K562 (cell line): ENCODE results near the gene TXNRD2. TPM values are rescaled to one million over a fixed set of nuclear protein-coding genes. Genes with fewer than 3 reads are reported as not detected.

ENCODE experiments used
- ATAC-seq: fragments of 200-7000 bp; cut with Tn5 transposase; 3 replicates; pipeline ENCODE4 v1.9.1; 2020; ENCODE audit warnings: moderate library complexity
- BruUV-seq: library from RNA; stranded (reverse); fragments of 400-500 nt; replicated peaks from 2 replicates; lab custom pipeline; 2021; lab: Mats Ljungman, UMichigan
- CTCF ChIA-PET: fragments of 300-600 bp; formaldehyde crosslinking; extraction: SDS; loops from one replicate; lab custom pipeline; 2021; ENCODE audit warnings: low intra/inter-chr PET ratio; lab: Yijun Ruan, JAX
- POLR2A ChIA-PET: fragments of 300-600, 350-650 bp; sonication (Branson Sonifier 250); formaldehyde crosslinking; extraction: SDS; loops from one replicate; lab custom pipeline; 2021; ENCODE audit warnings: antibody characterized with exemption, inconsistent platforms; lab: Yijun Ruan, JAX
- DNase-seq, 4 experiments: peaks; one replicate each; pipeline versions ENCODE4 v3.0.0 to v3.0.0-alpha.2; 2011 to 2018; ENCODE audit warnings: low spot score in 3 of 4, mixed read lengths in 3 of 4; ENCODE audit errors: extremely low read depth in 1 of 4
- FAIRE-seq: peaks from 2 replicates; lab custom pipeline; 2011; peaks lifted over from hg19 to GRCh38; lab: Jason Lieb, UNC
- H2AFZ ChIP-seq: 2 replicates; pipeline ENCODE4 v1.6.0; 2011; ENCODE audit warnings: low read depth, low read length, control low read depth, inconsistent platforms
- H3K27ac ChIP-seq: fragments of 200-600 bp; 3 replicates; pipeline ENCODE4 v1.8.0; 2011; ENCODE audit warnings: low read depth, mild to moderate bottlenecking, control low read depth, inconsistent platforms, low read length, moderate library complexity, mixed read lengths; ENCODE audit errors: extremely low read depth
- H3K27me3 ChIP-seq, 2 experiments: fragments of 300-600 bp in 1 of 2; 2 replicates in 1 of 2; 3 replicates in 1 of 2; pipeline versions ENCODE4 v1.6.0 to v1.8.0; 2011; ENCODE audit warnings: inconsistent platforms in 2 of 2, low read length in 2 of 2, mild to moderate bottlenecking in 1 of 2, mixed read lengths in 1 of 2, moderate library complexity in 1 of 2; ENCODE audit not compliant: control insufficient read depth in 2 of 2, insufficient read depth in 2 of 2
- H3K36me3 ChIP-seq: fragments of 300-600 bp; 3 replicates; pipeline ENCODE4 v1.8.0; 2011; ENCODE audit warnings: mild to moderate bottlenecking, low read length, inconsistent platforms; ENCODE audit not compliant: control insufficient read depth, insufficient read depth
- H3K4me1 ChIP-seq, 2 experiments: fragments of 200-600 bp in 1 of 2; replicated peaks in 1 of 2; 2 replicates in 1 of 2; 3 replicates in 1 of 2; pipeline versions ENCODE4 v1.5.1 to v1.8.0; 2011; ENCODE audit warnings: inconsistent platforms in 2 of 2, low read length in 2 of 2, mild to moderate bottlenecking in 1 of 2, mixed read lengths in 1 of 2, moderate library complexity in 1 of 2; ENCODE audit not compliant: control insufficient read depth in 2 of 2, insufficient read depth in 2 of 2
- H3K4me2 ChIP-seq: 2 replicates; pipeline ENCODE4 v1.6.1; 2011; ENCODE audit warnings: low read length, control low read depth, inconsistent platforms, mixed read lengths; ENCODE audit not compliant: insufficient read depth
- H3K4me3 ChIP-seq: fragments of 200-600 bp; sonication (generic), shearing (Covaris generic); 2 replicates; pipeline ENCODE4 v1.5.1; 2016; ENCODE audit warnings: control low read depth, inconsistent platforms
- H3K79me2 ChIP-seq: fragments of 200-600 bp; 3 replicates; pipeline ENCODE4 v1.8.0; 2011; ENCODE audit warnings: low read length, inconsistent platforms; ENCODE audit not compliant: control insufficient read depth, insufficient read depth
- H3K9ac ChIP-seq, 2 experiments: 2 replicates each; pipeline versions ENCODE4 v1.6.0 to v1.6.1; 2011; ENCODE audit warnings: low read depth in 2 of 2, low read length in 2 of 2, control low read depth in 1 of 2, inconsistent platforms in 1 of 2, mild to moderate bottlenecking in 1 of 2, mixed read lengths in 1 of 2; ENCODE audit not compliant: insufficient read depth in 1 of 2
- H3K9me1 ChIP-seq: one replicate; pipeline ENCODE4 v1.6.0; 2011; ENCODE audit warnings: inconsistent platforms, mild to moderate bottlenecking, low read length, moderate library complexity; ENCODE audit not compliant: control insufficient read depth, insufficient read depth
- H3K9me3 ChIP-seq: replicated peaks from 2 replicates; pipeline ENCODE4 v1.5.1; 2011; ENCODE audit warnings: low read depth, low read length, inconsistent platforms; ENCODE audit not compliant: control insufficient read depth, insufficient read depth
- H4K20me1 ChIP-seq: replicated peaks from 2 replicates; pipeline ENCODE4 v1.6.1; 2011; ENCODE audit warnings: low read length, inconsistent platforms, mixed read lengths; ENCODE audit not compliant: control insufficient read depth, insufficient read depth
- CHD4 ChIP-seq: fragments of 200-600 bp; sonication (generic); IDR thresholded peaks from 3 replicates; pipeline ENCODE4 v1.6.1; 2012; ENCODE audit warnings: low read depth, mild to moderate bottlenecking, mixed read lengths, low read length, inconsistent platforms; ENCODE audit not compliant: insufficient read depth, insufficient replicate concordance, poor library complexity, severe bottlenecking
- ETS1 ChIP-seq: conservative IDR thresholded peaks from 2 replicates; pipeline ENCODE4 v1.6.1; 2011; ENCODE audit warnings: low read depth, mild to moderate bottlenecking, low read length; ENCODE audit not compliant: control insufficient read depth
- HLTF ChIP-seq: fragments of 450-650 bp; IDR thresholded peaks from 2 replicates; pipeline ENCODE4 v1.6.1; 2016
- HMGXB4 ChIP-seq: sonication (generic); formaldehyde crosslinking; IDR thresholded peaks from 2 replicates; pipeline ENCODE4 v1.8.1; 2023; ENCODE audit warnings: mild to moderate bottlenecking, missing genetic modification reagents
- MLX ChIP-seq, 2 experiments: fragments of 450-650 bp in 1 of 2; sonication (generic) in 1 of 2; formaldehyde crosslinking; conservative IDR thresholded peaks; 2 replicates each; pipeline versions ENCODE4 v1.4.0 to v1.8.1; 2020 to 2022; ENCODE audit warnings: mild to moderate bottlenecking in 1 of 2, missing genetic modification reagents in 1 of 2
- MYC ChIP-seq, 2 experiments: fragments of 250-450 bp in 1 of 2; sonication (Bioruptor Pico) in 1 of 2; IDR thresholded peaks; 2 replicates each; pipeline versions ENCODE4 v1.5.1 to v1.6.1; 2012 to 2021; ENCODE audit warnings: low read depth in 2 of 2, borderline replicate concordance in 1 of 2, improper control_type of control experiment in 1 of 2, low read length in 1 of 2, mild to moderate bottlenecking in 1 of 2, moderate library complexity in 1 of 2
- NFIC ChIP-seq: fragments of 450-650 bp; IDR thresholded peaks from 2 replicates; pipeline ENCODE4 v1.6.1; 2017; ENCODE audit warnings: mild to moderate bottlenecking, inconsistent platforms
- POLR2G ChIP-seq: fragments of 200-400 bp; formaldehyde crosslinking; IDR thresholded peaks from 2 replicates; pipeline ENCODE4 v1.6.1; 2017; ENCODE audit warnings: low read depth, mild to moderate bottlenecking, antibody characterized with exemption, low read length, moderate library complexity
- PRDM10 ChIP-seq: fragments of 450-650 bp; IDR thresholded peaks from 2 replicates; pipeline ENCODE4 v1.6.1; 2018; ENCODE audit not compliant: partially characterized antibody
- ZNF3 ChIP-seq: fragments of 250-450 bp; sonication (Bioruptor Pico); IDR thresholded peaks from 2 replicates; pipeline ENCODE4 v1.5.0; 2021; ENCODE audit warnings: mild to moderate bottlenecking, moderate library complexity
- ZNF57 ChIP-seq: fragments of 450-650 bp; formaldehyde crosslinking; IDR thresholded peaks from 2 replicates; pipeline ENCODE4 v1.4.0; 2020; ENCODE audit warnings: mild to moderate bottlenecking, moderate library complexity
- WGBS: fragments of 100-300 bp; shearing (Covaris generic); methylation state at CpG from one replicate; pipeline ENCODE4 v1.1.6; 2016; ENCODE audit warnings: low coverage, mixed read lengths; ENCODE audit not compliant: insufficient coverage; ENCODE audit errors: missing lambda C conversion rate; 5-methylcytosine and 5-hydroxymethylcytosine counted together
- in situ Hi-C: fragments of 300-500 bp; cut with MboI; formaldehyde crosslinking; loops from 4 replicates; pipeline ENCODE4 v1.15.0; 2018; ENCODE audit warnings: inconsistent platforms, mixed read lengths
- intact Hi-C: fragments of 100-400 bp; cut with micrococcal nuclease; formaldehyde crosslinking; loops from 2 replicates; pipeline ENCODE4 v1.14.2; 2022
- polyA plus RNA-seq, 8 experiments: library from polyadenylated mRNA; depleted of rRNA in 4 of 8; stranded (reverse) in 5 of 8; unstranded in 3 of 8; fragments of >200 nt; fragmentation: Nextera tagmentation in 2 of 8; fragmentation: Illumina TruSeq in 1 of 8; extraction: Ambion mirVana in 2 of 8; extraction: Trizol in 1 of 8; gene quantifications; 2 replicates each; pipeline versions ENCODE4 v1.2.1 to v1.2.3, GENCODE V29; 2011 to 2014; ENCODE audit warnings: inconsistent platforms in 1 of 8, missing spikeins in 1 of 8
- total RNA-seq, 7 experiments: library from RNA; depleted of rRNA in 6 of 7; stranded (reverse); fragments of >200 nt in 6 of 7; fragmentation: Illumina TruSeq in 2 of 7; extraction: Trizol in 2 of 7; gene quantifications; 2 replicates each; pipeline versions ENCODE4 v1.2.1 to v1.2.3, GENCODE V29; 2011 to 2021; ENCODE audit warnings: low replicate concordance in 1 of 7

TXNRD2 gene
- total and polyA plus RNA-seq, 9 of the 15 experiments (the other 6 are each of a cell fraction or from before 2014, with no cell fraction given): 3.3 to 80.2 (median 49.4) TPM

GRCh38 chr22:19890502-19891316 is 50.9 kb downstream of the TXNRD2 start:
- Histone ChIP-seq H3K9ac (peak overlapping the region; percentile 1 to 77; a peak in 3 of 4 replicates), H3K36me3 (peaks cover 13% of the 10 kb centered on the region; the same call in 1 of the 3 replicates), H3K27ac (peak overlapping the region; percentile 1; the same call in 1 of the 3 replicates), H3K9me3 (no peaks in the 10 kb centered on the region), H3K79me2 (no peaks in the 10 kb centered on the region), H3K4me3 (no peak overlapping the region), H3K4me1 (peaks cover 24 to 68% of the 10 kb centered on the region in 2 experiments), H4K20me1 (peaks cover 31% of the 10 kb centered on the region), H2AFZ (no peak overlapping the region), H3K27me3 (no peaks in the 10 kb centered on the region), H3K4me2 (peak overlapping the region; percentile 49), H3K9me1 (peaks cover 12% of the 10 kb centered on the region)
- BruUV-seq: no TSS peak
- ATAC-seq: no peak; the same call in 2 of the 3 replicates
- no peak for DNase-seq
- 68% methylated on average over 20 of the region's 20 CpGs for WGBS
- POLR2A ChIA-PET: interaction anchor here (0.6 to 11.1 kb wide), 18 partner anchors 10 to 1979 kb away, joined by 3 to 141 read pairs (median 4); no protein-coding TSS in a partner anchor
- CTCF ChIA-PET: no interaction called here
- in situ Hi-C loops: no loop called here
- FAIRE-seq: no peak
- intact Hi-C loops: loop anchor here (5.0 kb wide), 2 partner anchors 133 to 158 kb away; no protein-coding TSS in a partner anchor
- peak; percentile 20 for TF ChIP-seq PRDM10
- TF ChIP-seq POLR2G: peak; percentile 71
- no peak for TF ChIP-seq CHD4
- 0 out of 2 replicates have a peak, but pooled peaks have one; percentile 55 for TF ChIP-seq HLTF
- peak; percentile 72 for TF ChIP-seq NFIC
- TF ChIP-seq ZNF57 (CRISPR knock-in tag): no peak
- TF ChIP-seq ETS1: peak; percentile 43; the same call in 1 of the 2 replicates
- TF ChIP-seq MLX (CRISPR knock-in tag; conservative IDR thresholded peaks at IDR 0.05): peak in 1 of 2 experiments; percentile 27; a peak in 2 of 4 replicates
- no peak for TF ChIP-seq ZNF3
- TF ChIP-seq MYC (IDR thresholded peaks at IDR 0.05; ENCODE audit: low read depth, low read length): no peak
- TF ChIP-seq MYC (CRISPR knock-in tag; IDR thresholded peaks at IDR 0.05; ENCODE audit: borderline replicate concordance, low read depth): 0 out of 2 replicates have a peak, but pooled peaks have one; percentile 31
- 0 out of 2 replicates have a peak, but pooled peaks have one; percentile 8 for TF ChIP-seq HMGXB4 (CRISPR knock-in tag)
